Chondrocyte (in vitro differentiated cells): ENCODE results near the gene GPR63. TPM values are rescaled to one million over a fixed set of nuclear protein-coding genes. Genes with fewer than 3 reads are reported as not detected.

Experiments used
- DNase-seq: peaks from one replicate; pipeline ENCODE4 v3.0.0; 2021; ENCODE audit warnings: mixed read lengths, low spot score
- H3K27ac Mint-ChIP-seq: one replicate; pipeline ENCODE4 v1.8.0; 2021; ENCODE audit warnings: mild to moderate bottlenecking, moderate library complexity, mixed read lengths; ENCODE audit not compliant: unreplicated experiment
- H3K27me3 Mint-ChIP-seq: 2 replicates; pipeline ENCODE4 v1.8.0; 2021; ENCODE audit warnings: low read depth, mixed read lengths
- H3K36me3 Mint-ChIP-seq: 2 replicates; pipeline ENCODE4 v1.8.0; 2021; ENCODE audit warnings: low read depth, mixed read lengths
- H3K4me1 Mint-ChIP-seq: 2 replicates; pipeline ENCODE4 v1.8.0; 2021; ENCODE audit warnings: low read depth, mild to moderate bottlenecking, mixed read lengths
- H3K4me3 Mint-ChIP-seq: one replicate; pipeline ENCODE4 v1.8.0; 2021; ENCODE audit warnings: mild to moderate bottlenecking, moderate library complexity, mixed read lengths; ENCODE audit not compliant: unreplicated experiment
- H3K9me3 Mint-ChIP-seq: 2 replicates; pipeline ENCODE4 v1.8.0; 2021; ENCODE audit warnings: low read depth, mixed read lengths
- CTCF ChIP-seq: fragments of 200-600 bp; sonication (generic); IDR thresholded peaks from 2 replicates; pipeline ENCODE4 v1.5.0; 2021; ENCODE audit warnings: antibody characterized with exemption, mild to moderate bottlenecking, moderate library complexity
- total RNA-seq: library from RNA; stranded (reverse); gene quantifications from 3 replicates; pipeline ENCODE4 v1.2.1, GENCODE V29; 2021

The GPR63 gene
- total RNA-seq, 1 donor from 2014 or later: 1.1 TPM

- H3K4me1 Mint-ChIP-seq: no peaks in the 10 kb centered on the region
Observed at GRCh38 chr6:96775727-96776400, 61.4 kb downstream of the GPR63 start.

GRCh38 chr6:96766769-96767168 lies 70.5 kb downstream of the GPR63 start:
- peaks cover 10% of the 10 kb centered on the region for H3K27me3 Mint-ChIP-seq
- no peaks in the 10 kb centered on the region for H3K36me3 Mint-ChIP-seq
- no peak overlapping the region for H3K4me3 Mint-ChIP-seq
- no peaks in the 10 kb centered on the region for H3K4me1 Mint-ChIP-seq
- no peak for DNase-seq
- H3K27ac Mint-ChIP-seq: no peak overlapping the region
- TF ChIP-seq CTCF: no peak
- H3K9me3 Mint-ChIP-seq: peaks cover 7% of the 10 kb centered on the region

More at GRCh38 chr6:96775727-96776400, 61.4 kb downstream of the GPR63 start:
- H3K36me3 Mint-ChIP-seq: no peaks in the 10 kb centered on the region
- no peak for DNase-seq
- no peaks in the 10 kb centered on the region for H3K9me3 Mint-ChIP-seq
- H3K27ac Mint-ChIP-seq: no peak overlapping the region
- peaks cover 17% of the 10 kb centered on the region for H3K27me3 Mint-ChIP-seq
- H3K4me3 Mint-ChIP-seq: no peak overlapping the region
- no peak for TF ChIP-seq CTCF

- DNase-seq: no peak
- Mint-ChIP-seq H3K4me3 (no peak overlapping the region), H3K4me1 (no peaks in the 10 kb centered on the region), H3K27ac (no peak overlapping the region), H3K27me3 (peaks cover 20% of the 10 kb centered on the region), H3K9me3 (no peaks in the 10 kb centered on the region), H3K36me3 (no peaks in the 10 kb centered on the region)
- no peak for TF ChIP-seq CTCF
Observed at GRCh38 chr6:96762599-96762998, 74.7 kb downstream of the GPR63 start.

- no peaks in the 10 kb centered on the region for H3K36me3 Mint-ChIP-seq
- no peak for DNase-seq
- no peak overlapping the region for H3K4me3 Mint-ChIP-seq
- TF ChIP-seq CTCF: no peak
- H3K4me1 Mint-ChIP-seq: no peaks in the 10 kb centered on the region
- peaks cover 23% of the 10 kb centered on the region for H3K27me3 Mint-ChIP-seq
- H3K27ac Mint-ChIP-seq: no peak overlapping the region
- no peaks in the 10 kb centered on the region for H3K9me3 Mint-ChIP-seq
Observed at GRCh38 chr6:96761794-96762193, 75.5 kb downstream of the GPR63 start.

GRCh38 chr6:96760153-96760687 lies 77.1 kb downstream of the GPR63 start:
- peaks cover 27% of the 10 kb centered on the region for H3K27me3 Mint-ChIP-seq
- no peak for DNase-seq
- no peak overlapping the region for H3K4me3 Mint-ChIP-seq
- H3K9me3 Mint-ChIP-seq: no peaks in the 10 kb centered on the region
- H3K36me3 Mint-ChIP-seq: no peaks in the 10 kb centered on the region
- H3K27ac Mint-ChIP-seq: no peak overlapping the region
- no peak for TF ChIP-seq CTCF
- no peaks in the 10 kb centered on the region for H3K4me1 Mint-ChIP-seq
